Dermis lymphatic vessel endothelial cell (primary cell): ENCODE measurements around the gene MEGF10. TPM values are rescaled to one million over a fixed set of nuclear protein-coding genes. Genes with fewer than 3 reads are reported as not detected.

Experiments
- total RNA-seq: library from RNA; depleted of rRNA; stranded (reverse); fragments of >200 nt; gene quantifications from 2 replicates; pipeline ENCODE4 v1.2.1, GENCODE V29; 2014

The MEGF10 gene
- total RNA-seq: 0.43 and 1.6 TPM in 2 replicates

DNA sequence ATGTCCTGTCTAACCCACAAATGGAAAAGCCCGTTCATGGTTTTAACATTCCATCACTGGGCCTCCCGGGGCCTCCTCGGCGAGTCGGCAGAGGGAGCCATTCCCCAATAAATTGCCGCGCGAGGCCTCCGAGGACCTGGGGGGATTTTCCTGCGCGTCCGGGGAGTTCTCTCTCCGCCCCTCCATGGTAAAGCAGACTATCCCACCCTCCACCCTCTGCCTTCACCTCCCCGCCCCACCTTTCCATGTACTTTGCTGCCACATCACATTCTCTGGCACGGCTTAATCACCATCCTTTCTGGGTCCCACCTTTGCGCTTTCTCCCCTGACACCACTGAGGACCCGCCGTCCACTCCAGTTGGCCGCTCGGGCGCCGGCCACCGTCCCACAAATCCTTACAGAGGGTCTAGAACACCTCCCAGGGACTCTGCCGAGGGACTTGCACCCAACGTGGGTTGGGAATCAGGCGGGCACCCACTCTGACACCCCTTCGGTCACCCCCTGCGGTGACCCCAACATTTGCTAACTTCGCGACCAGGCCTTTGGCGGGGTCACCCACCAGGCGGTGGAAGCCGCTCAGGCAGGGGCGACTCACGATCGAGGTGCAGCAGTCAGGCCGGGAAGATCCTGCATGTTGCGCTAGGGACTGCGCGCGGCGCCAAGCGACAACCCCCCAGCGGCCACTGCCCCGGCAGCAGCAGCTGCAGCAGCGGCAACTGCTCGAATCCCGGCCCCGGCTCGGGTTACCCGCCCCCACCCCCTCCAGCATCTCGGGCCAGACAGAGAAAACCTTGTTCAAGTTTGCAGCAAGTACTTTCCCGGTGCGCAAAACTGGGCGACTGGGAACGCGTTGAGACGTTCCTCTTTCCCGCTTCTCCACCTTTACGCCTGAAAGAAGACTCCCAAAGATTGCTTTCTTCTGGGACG, at the start of gene MEGF10:
Gene MEGF10, plus strand, starts transcription at position 778 of the 927 bp plus-strand sequence. CDS start 40,513 bp downstream, outside the sequence.

Other genes with a start within 250 kb of the MEGF10 start
- gene C5orf63, start 217.3 kb upstream of the MEGF10 start, total RNA-seq: 1.8 TPM in 2 replicates
- 33.9 and 36.2 TPM in 2 replicates for gene PRRC1, start 226.8 kb downstream of the MEGF10 start, total RNA-seq